ENCODE measurements around the gene INAFM2. TPM values are rescaled to one million over a fixed set of nuclear protein-coding genes. Genes with fewer than 3 reads are reported as not detected.

The INAFM2 gene
- total RNA-seq, 2 experiments from 2014 or later = 13.5 to 15.5 TPM

DNA sequence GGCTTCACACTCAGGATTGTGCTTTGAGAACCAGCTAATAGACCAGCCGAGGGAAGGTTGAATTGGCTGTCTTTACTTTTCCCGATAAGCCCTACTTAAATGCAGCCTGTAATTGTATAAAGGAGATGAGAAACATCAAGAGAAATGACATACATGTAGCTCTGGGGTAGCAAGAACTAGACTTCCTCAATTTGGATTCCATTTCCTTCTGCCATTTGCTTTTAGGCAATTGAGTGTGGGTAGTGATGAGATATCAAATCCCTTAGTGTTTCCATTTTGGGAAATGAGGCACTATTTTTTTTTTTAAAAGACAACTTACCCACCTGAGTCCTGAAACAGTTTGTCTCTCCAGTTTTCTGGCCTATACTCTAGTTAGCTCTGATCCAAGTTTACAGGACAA lies 2.2 kb downstream of the INAFM2 start:
- H3K4me1 Mint-ChIP-seq = peaks cover 28% of the 10 kb centered on the region
- H3K36me3 Mint-ChIP-seq = peaks cover 12% of the 10 kb centered on the region
- H3K9me3 Mint-ChIP-seq = no peaks in the 10 kb centered on the region
- no peaks in the 10 kb centered on the region for H3K27me3 Mint-ChIP-seq
- H3K4me3 Mint-ChIP-seq = no peak overlapping the region
- H3K27ac Mint-ChIP-seq = no peak overlapping the region
- DNase-seq = no peak

DNA sequence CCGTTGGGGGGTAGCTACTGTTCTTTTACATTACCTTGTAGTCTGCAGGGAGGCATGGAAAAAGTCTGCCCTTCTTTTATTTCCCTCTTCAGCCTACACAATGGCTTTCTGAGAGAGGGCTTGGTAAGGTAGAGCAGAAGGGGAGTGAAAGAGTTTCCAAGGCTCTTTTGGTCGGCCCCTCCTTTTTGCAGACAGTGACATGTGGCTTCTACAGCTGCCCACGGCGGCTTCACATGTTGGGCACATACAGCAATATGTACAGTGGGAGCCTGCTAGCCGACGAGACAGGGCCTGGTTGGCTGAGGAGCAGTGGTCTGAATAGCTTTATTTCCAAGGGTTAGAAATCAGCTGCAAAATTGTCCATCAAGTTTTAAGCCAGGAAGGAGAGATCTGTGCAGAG lies 4.0 kb downstream of the INAFM2 start:
- Mint-ChIP-seq H3K36me3 (peaks cover 12% of the 10 kb centered on the region), H3K4me1 (peaks cover 24% of the 10 kb centered on the region), H3K4me3 (no peak overlapping the region), H3K9me3 (no peaks in the 10 kb centered on the region), H3K27ac (no peak overlapping the region), H3K27me3 (no peaks in the 10 kb centered on the region)
- DNase-seq = no peak

DNA sequence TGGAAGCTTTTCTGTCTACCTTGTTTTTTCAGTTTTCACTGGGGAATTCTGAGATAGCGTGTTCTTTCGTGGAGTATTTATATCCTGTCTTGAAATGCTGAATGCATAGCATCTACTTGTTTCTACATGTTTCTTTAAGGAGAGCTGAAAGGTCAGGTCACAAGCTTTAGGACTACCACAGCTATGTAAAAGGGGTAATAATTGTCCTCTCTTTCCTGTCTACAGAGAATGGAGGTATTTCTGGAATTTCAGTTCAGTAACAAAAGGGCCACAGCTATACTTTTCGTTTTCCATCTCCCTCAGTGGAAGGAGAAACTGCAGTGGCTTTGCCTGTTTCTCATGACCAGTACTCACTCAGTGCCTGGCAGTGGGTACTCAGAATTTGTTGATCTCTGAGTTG lies 4.7 kb downstream of the INAFM2 start:
- H3K4me1 Mint-ChIP-seq = peaks cover 21% of the 10 kb centered on the region
- no peak for DNase-seq
- H3K4me3 Mint-ChIP-seq = no peak overlapping the region
- no peaks in the 10 kb centered on the region for H3K9me3 Mint-ChIP-seq
- no peaks in the 10 kb centered on the region for H3K27me3 Mint-ChIP-seq
- H3K36me3 Mint-ChIP-seq = peaks cover 12% of the 10 kb centered on the region
- H3K27ac Mint-ChIP-seq = no peak overlapping the region

DNA sequence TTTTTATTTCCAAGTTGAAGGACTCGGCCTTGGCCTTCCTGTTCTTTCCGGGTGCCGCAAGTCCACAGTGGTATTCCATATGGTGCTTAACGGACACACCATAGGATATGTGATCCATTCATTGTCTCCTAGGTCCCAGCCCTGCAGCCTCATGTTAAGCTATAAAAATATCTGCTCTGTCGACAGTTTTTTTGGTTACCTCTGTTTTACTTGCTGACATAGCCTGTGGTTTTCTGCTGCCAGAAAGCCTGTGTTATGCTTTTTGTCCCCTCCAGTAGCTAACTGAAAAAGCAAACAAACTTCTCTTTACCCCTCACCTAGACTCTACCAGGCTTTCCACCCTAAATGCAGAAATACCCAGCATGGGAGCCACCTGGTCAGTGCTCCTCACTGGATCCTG lies 5.3 kb downstream of the INAFM2 start:
- Mint-ChIP-seq H3K4me3 (no peak overlapping the region), H3K27ac (no peak overlapping the region), H3K36me3 (peaks cover 12% of the 10 kb centered on the region), H3K27me3 (no peaks in the 10 kb centered on the region), H3K4me1 (peaks cover 22% of the 10 kb centered on the region), H3K9me3 (no peaks in the 10 kb centered on the region)
- no peak for DNase-seq

DNA sequence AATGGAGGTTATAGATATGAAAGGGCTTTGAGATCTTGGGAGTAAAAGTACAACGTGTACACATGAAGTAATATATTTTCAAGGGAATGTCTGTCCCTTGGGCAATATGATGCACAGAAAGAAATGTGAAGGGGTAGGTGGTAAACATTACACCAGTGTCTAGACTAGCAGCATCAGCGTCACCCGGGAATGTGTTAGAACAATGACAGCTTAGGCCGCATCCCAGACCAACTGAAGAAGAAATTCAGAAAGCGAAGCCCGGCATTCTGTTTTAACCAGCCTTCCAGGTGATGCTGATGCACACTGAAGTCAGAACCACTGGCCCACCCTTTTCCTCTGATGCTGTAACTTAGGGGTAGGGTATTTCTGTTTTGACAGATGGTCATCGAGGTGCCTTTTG lies 6.3 kb downstream of the INAFM2 start:
- Mint-ChIP-seq H3K9me3 (no peaks in the 10 kb centered on the region), H3K27ac (no peak overlapping the region), H3K4me3 (no peak overlapping the region), H3K36me3 (peaks cover 12% of the 10 kb centered on the region), H3K4me1 (peaks cover 26% of the 10 kb centered on the region), H3K27me3 (no peaks in the 10 kb centered on the region)
- no peak for DNase-seq

DNA sequence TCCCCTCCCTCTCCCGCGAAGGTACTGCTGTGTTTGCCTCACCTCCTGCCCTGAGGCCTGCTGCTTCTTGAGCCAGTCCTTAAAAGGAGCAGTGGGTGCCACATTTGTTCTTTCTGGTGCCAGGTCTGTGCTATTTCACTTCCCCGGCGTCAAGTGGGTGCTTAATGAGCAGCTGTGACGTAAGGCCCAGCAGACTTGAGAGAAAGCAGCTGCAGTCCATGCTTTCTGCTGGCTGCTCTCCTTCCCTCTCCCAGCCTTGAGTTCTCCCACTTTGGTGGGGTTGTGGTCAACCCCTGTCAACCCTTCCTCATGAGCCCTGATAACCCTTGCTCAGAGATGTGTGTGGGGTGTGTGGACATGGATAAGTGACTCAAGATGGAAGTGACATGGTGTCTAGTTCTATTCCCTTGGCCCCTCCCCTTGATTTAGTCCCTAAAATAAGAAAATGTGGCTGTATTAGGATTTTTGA lies 6.9 kb downstream of the INAFM2 start:
- no peak overlapping the region for H3K4me3 Mint-ChIP-seq
- H3K4me1 Mint-ChIP-seq = peaks cover 21% of the 10 kb centered on the region
- no peaks in the 10 kb centered on the region for H3K9me3 Mint-ChIP-seq
- H3K36me3 Mint-ChIP-seq = peaks cover 8% of the 10 kb centered on the region
- DNase-seq = no peak
- no peaks in the 10 kb centered on the region for H3K27me3 Mint-ChIP-seq
- no peak overlapping the region for H3K27ac Mint-ChIP-seq

DNA sequence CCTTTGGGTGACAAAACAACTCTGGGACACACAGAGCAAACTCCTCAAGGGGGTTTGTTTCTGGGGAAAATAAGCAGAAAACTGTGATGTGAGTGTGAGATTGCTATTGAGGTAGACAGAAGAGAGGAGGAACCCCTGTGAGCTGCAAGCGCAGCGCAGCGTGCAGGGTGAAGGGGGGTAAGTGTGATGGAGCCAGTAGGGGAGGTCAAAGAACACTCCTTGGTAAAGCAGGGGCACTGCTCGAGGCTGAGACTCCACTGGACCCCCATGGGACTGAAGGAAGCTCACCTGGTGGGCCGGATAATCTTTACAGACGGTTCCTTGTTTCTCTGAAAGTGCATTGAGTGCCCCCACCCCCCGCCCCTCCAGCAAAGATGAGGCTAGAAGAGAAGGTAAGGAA lies 7.5 kb downstream of the INAFM2 start:
- Mint-ChIP-seq H3K9me3 (no peaks in the 10 kb centered on the region), H3K4me3 (no peak overlapping the region), H3K36me3 (peaks cover 3% of the 10 kb centered on the region), H3K27ac (no peak overlapping the region), H3K4me1 (peaks cover 15% of the 10 kb centered on the region), H3K27me3 (no peaks in the 10 kb centered on the region)
- no peak for DNase-seq

DNA sequence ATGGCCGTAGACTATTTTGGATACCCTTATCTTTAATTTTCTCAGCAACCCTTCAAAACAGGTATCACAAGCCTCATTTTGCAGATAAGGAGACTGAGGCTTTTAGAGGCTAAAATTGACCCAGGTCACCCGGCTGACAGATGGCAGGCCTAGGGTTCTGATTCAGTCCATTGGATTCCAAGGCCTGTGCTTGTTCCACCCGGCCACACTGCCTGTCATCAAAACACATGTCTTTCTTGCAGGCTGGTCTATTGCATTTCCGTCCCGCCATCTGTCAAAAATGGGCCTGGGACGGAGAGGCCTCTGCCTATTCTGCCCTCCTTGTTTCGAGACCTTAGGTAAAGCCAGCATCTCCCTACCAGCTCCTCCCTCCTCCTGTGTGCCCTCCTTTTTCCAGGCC lies 8.1 kb downstream of the INAFM2 start:
- Mint-ChIP-seq H3K27ac (no peak overlapping the region), H3K36me3 (peaks cover 3% of the 10 kb centered on the region), H3K27me3 (no peaks in the 10 kb centered on the region), H3K4me3 (no peak overlapping the region), H3K9me3 (no peaks in the 10 kb centered on the region), H3K4me1 (peaks cover 15% of the 10 kb centered on the region)
- DNase-seq = no peak

DNA sequence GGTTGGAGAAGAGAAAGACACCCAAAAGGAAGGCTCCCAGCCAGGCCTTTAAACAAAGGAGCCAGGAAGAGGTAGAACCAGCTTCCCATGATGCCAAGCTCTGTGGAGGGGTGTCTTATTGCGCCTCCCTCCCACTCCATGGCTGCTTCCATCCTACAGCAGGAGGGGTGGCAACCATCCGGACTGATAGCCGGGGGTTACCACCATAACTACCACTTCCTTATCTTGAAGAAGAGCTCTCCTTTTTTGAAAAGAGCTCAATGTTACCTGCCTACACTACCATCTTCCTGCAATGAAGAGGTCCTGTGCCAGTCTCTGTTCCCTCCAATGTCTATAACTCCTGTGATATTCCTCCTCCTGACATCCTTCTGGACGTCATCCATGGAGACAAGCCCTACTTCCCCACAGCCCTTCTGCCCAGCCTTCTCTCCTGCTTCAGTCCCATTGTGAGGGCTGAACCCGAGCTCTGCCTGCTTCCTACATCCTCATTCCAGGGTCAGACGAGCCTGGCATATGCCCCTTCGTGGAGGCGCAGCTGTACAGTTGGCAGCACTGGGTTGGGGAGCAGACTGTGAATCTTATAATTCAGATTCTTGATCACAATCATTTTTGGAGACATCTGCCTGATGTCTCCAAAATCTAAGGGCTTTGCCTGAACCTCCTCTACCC lies 8.8 kb downstream of the INAFM2 start:
- no peak overlapping the region for H3K4me3 Mint-ChIP-seq
- H3K36me3 Mint-ChIP-seq = peaks cover 3% of the 10 kb centered on the region
- H3K27ac Mint-ChIP-seq = no peak overlapping the region
- no peaks in the 10 kb centered on the region for H3K27me3 Mint-ChIP-seq
- H3K9me3 Mint-ChIP-seq = no peaks in the 10 kb centered on the region
- no peak for DNase-seq
- peaks cover 12% of the 10 kb centered on the region for H3K4me1 Mint-ChIP-seq

DNA sequence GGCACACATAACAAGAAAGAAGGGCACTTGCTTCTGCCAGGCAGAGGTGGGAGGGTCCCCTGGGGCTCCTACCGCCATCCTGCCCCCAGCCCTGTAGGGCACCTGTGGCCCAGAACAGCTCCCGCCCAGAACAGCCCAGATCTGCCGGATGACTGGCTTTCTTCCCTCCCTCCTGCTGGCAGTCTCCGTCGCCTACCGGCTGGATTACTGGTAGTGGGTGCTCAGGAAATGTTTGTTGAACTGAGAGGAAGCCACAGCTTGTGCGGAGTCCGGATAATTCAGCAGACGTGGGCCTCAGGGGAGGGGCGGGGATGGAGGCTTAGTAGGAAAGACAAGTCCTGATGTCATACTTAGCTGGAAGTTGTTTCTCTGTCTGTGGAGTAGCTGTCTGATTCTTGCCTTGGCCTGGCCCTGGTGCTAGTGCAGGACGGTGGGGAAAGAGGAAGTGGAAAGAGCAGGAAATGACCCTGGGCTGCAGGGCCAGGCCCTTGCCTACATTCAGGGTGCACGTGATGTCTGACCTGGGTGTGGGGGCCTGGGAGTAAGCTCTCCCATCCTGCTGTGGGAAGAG lies 10.5 kb downstream of the INAFM2 start:
- no peak for DNase-seq
- H3K27ac Mint-ChIP-seq = no peak overlapping the region
- H3K9me3 Mint-ChIP-seq = no peaks in the 10 kb centered on the region
- H3K27me3 Mint-ChIP-seq = no peaks in the 10 kb centered on the region
- H3K4me1 Mint-ChIP-seq = peaks cover 16% of the 10 kb centered on the region
- H3K4me3 Mint-ChIP-seq = no peak overlapping the region
- H3K36me3 Mint-ChIP-seq = no peaks in the 10 kb centered on the region

DNA sequence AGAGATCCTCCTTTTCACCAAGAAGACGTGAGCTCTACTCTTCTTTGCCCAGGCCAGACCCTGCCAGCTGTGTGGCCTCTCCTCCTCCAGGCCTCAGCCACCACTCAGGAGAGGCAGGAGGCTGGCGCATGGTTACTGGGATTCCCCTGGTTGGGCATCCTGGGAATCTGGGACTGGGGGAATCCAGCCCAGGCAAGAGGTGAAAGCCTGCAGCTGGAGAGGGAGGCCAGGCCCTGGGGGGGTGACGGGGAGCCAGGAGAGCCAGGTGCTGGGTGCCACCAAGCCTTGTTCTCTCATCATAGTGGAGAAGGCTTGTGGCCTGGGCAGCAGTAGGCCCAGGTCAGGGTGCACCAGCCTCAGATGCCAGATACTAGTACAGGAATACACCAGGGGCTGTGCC lies 11.0 kb downstream of the INAFM2 start:
- DNase-seq = no peak
- Mint-ChIP-seq H3K27me3 (no peaks in the 10 kb centered on the region), H3K36me3 (no peaks in the 10 kb centered on the region), H3K4me1 (peaks cover 16% of the 10 kb centered on the region), H3K4me3 (no peak overlapping the region), H3K27ac (no peak overlapping the region), H3K9me3 (no peaks in the 10 kb centered on the region)

DNA sequence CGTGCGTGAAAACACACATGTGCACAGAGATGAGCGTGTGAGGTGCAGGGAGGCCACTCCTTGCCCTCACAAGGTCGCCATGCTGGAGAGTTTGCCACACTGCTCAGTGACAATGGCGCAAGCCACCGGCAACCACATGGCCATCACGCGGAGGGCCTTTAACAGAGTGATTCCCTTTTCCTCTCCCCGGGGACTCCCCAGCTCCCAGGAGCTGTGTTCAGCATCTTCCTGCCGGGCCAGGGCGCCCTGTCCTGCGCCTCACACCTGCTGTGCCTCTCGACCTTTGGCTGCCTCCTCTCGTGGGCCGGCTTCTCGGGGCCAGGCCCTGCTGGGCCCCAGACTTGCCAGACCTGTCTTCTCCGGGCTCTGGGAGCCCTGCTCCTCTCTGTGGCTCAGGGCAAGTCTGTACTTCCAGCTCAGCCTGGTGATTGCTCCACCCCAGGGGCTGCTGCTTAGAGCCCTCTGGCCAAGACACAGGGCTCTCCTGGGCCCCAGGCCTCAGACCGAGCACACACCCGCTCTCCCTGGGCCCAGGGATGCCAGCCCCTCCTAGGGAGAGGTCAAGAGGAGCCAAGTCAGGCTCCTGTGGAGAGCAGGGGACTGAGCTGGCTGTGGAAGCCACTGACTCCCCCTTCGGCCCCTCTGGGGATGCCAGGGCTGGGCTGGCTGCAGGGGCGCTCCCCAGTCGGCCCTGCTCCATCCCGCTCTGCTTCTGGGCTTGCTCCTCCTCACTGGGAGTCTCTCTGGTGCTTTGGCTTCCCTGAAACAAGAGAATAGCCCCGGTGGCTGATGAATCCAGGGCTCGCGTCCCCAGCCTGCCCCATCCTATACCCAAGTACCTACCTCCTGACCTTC lies 11.7 kb downstream of the INAFM2 start:
- DNase-seq = no peak
- H3K27ac Mint-ChIP-seq = no peak overlapping the region
- peaks cover 16% of the 10 kb centered on the region for H3K4me1 Mint-ChIP-seq
- no peak overlapping the region for H3K4me3 Mint-ChIP-seq
- H3K9me3 Mint-ChIP-seq = no peaks in the 10 kb centered on the region
- H3K36me3 Mint-ChIP-seq = no peaks in the 10 kb centered on the region
- H3K27me3 Mint-ChIP-seq = no peaks in the 10 kb centered on the region

DNA sequence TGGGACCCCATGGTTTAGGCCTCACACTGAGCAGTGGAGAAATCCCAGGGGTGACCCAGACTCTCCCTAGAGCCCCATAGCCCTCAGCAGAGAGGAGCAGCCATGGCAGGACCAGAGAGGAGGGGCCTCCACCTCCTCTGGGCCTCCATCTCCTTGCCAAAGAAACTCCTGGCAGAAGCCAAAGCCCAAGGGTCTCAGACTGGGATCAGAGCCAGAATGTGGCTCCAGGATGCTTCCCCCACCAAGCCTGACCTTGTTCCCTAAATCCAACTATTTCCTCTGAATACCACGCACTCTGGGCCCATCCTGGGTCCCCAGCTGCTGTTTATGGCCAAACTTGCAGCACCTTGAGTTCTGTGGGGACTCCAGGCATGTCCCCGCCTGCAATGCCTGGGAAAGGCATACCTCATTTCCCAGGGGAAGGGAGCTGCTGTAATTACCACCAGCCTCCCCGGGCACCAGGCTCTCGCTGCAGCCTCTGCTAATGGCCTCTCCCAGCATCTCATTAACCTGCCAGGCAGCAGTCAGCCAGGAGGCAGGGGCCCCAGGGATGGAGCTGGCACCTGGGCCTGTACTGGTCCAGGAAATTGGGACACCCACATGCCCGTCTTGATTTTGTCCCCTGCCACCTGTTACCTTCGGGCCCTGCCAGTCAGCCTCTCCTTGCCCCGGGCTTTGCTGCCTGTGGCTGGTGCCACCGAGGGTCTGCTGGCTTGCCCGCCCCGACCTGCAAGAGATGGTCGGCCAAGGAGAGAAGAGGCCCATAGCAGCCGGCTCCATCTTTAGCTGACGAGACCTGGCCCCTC lies 12.6 kb downstream of the INAFM2 start:
- Mint-ChIP-seq H3K36me3 (no peaks in the 10 kb centered on the region), H3K27ac (no peak overlapping the region), H3K4me3 (no peak overlapping the region), H3K9me3 (no peaks in the 10 kb centered on the region), H3K4me1 (peaks cover 16% of the 10 kb centered on the region), H3K27me3 (no peaks in the 10 kb centered on the region)
- no peak for DNase-seq

DNA sequence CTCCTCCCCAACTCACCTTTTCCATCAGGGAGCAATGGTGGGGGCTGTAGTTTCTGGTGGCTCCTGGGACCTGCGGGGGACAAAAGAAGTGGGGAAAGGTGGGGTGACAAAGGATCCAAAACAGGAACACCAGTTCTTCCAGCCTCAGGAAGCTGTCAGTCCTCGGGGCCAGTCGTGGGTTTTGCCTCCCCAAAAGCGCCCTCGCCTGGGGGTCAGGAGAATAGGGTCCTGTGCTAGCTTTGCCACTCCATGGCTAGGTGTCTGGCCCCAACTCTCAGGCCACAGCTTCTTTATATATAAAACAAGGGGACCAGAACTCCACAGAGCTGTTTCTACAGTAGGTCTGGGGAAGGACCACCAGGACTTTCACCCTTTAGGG lies 13.2 kb downstream of the INAFM2 start:
- no peak overlapping the region for H3K27ac Mint-ChIP-seq
- H3K27me3 Mint-ChIP-seq = no peaks in the 10 kb centered on the region
- no peak overlapping the region for H3K4me3 Mint-ChIP-seq
- DNase-seq = no peak
- H3K36me3 Mint-ChIP-seq = no peaks in the 10 kb centered on the region
- no peaks in the 10 kb centered on the region for H3K9me3 Mint-ChIP-seq
- peaks cover 16% of the 10 kb centered on the region for H3K4me1 Mint-ChIP-seq

DNA sequence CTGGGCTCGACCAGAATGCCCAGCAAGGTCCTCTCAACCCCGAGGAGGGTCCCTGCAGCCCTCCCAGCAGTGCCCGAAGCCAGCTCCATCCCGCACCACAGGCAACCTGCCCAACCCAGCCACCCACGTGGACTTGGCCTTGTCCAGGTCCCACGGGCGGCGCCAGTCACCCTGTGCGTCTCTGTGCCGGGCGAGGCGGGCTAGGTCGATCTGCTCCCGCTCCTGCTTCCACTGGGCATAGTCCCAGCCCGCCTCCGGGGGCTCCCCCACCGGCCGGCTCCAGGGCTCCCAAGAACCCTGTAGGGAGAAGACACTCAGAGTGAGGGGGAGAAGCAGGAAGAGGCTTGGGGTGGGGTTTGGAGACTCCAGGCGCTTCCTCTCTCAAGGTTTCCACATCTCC lies 14.1 kb downstream of the INAFM2 start:
- H3K9me3 Mint-ChIP-seq = no peaks in the 10 kb centered on the region
- peaks cover 16% of the 10 kb centered on the region for H3K4me1 Mint-ChIP-seq
- H3K4me3 Mint-ChIP-seq = no peak overlapping the region
- H3K27me3 Mint-ChIP-seq = no peaks in the 10 kb centered on the region
- H3K27ac Mint-ChIP-seq = no peak overlapping the region
- H3K36me3 Mint-ChIP-seq = no peaks in the 10 kb centered on the region
- no peak for DNase-seq
